B cell (primary cell): ENCODE data around the gene CRIP3. TPM values are rescaled to one million over a fixed set of nuclear protein-coding genes. Genes with fewer than 3 reads are reported as not detected.

Experiments
- ATAC-seq: fragments of 200-7000 bp; cut with Tn5 transposase; one replicate; pipeline ENCODE4 v1.10.0; 2021; ENCODE audit warnings: low read depth, mild to moderate bottlenecking, moderate number of reproducible peaks, moderate library complexity
- CTCF ChIA-PET: fragments of 350-600 bp; sonication (Branson Sonifier 250); formaldehyde crosslinking; loops from one replicate; lab custom pipeline; 2021; ENCODE audit warnings: antibody characterized with exemption, inconsistent platforms; lab: Charles Lee
- POLR2A ChIA-PET: fragments of 350-600 bp; sonication (Branson Sonifier 250); formaldehyde crosslinking; loops from one replicate; lab custom pipeline; 2021; ENCODE audit warnings: antibody characterized with exemption; lab: Charles Lee
- DNase-seq: peaks from one replicate; pipeline ENCODE4 v3.0.0; 2013
- H2AFZ ChIP-seq: 2 replicates; pipeline ENCODE4 v1.6.1; 2012; ENCODE audit warnings: mild to moderate bottlenecking, low read depth, low read length; ENCODE audit not compliant: insufficient read depth, poor library complexity, severe bottlenecking
- H3K27ac ChIP-seq, 2 donors: 1 replicate in 1 of 2; 2 replicates in 1 of 2; pipeline ENCODE4 v1.5.1; 2012 to 2013; ENCODE audit warnings: low read length in 2 of 2, mild to moderate bottlenecking in 2 of 2, moderate library complexity in 1 of 2
- H3K27me3 ChIP-seq, 4 experiments: fragments of 200-600 bp in 1 of 4; sonication (generic) in 1 of 4; replicated peaks in 1 of 4; 1 replicate in 2 of 4; 2 replicates in 2 of 4; pipeline versions ENCODE4 v1.6.1 to v1.7.0; 2013 to 2016; ENCODE audit warnings: low read length in 3 of 4, mild to moderate bottlenecking in 2 of 4, mixed read lengths in 1 of 4, moderate library complexity in 1 of 4; ENCODE audit not compliant: insufficient read depth in 4 of 4, control insufficient read depth in 3 of 4; ENCODE audit errors: control extremely low read depth in 1 of 4
- H3K36me3 ChIP-seq, 2 experiments: replicated peaks in 1 of 2; 1 replicate in 1 of 2; 2 replicates in 1 of 2; pipeline versions ENCODE4 v1.6.1 to v1.7.1; 2013; ENCODE audit warnings: low read length in 1 of 2; ENCODE audit not compliant: insufficient read depth in 2 of 2, control insufficient read depth in 1 of 2; ENCODE audit errors: control extremely low read depth in 1 of 2, extremely low read depth in 1 of 2
- H3K4me1 ChIP-seq, 2 donors: fragments of 200-600 bp in 1 of 2; sonication (generic) in 1 of 2; 1 replicate in 1 of 2; 2 replicates in 1 of 2; pipeline versions ENCODE4 v1.5.1 to v1.6.1; 2013 to 2017; ENCODE audit warnings: low read length in 2 of 2; ENCODE audit not compliant: control insufficient read depth in 2 of 2, insufficient read depth in 2 of 2
- H3K4me2 ChIP-seq: replicated peaks from 2 replicates; pipeline ENCODE3; 2012; ENCODE audit warnings: mild to moderate bottlenecking, low read depth, low read length; ENCODE audit not compliant: poor library complexity, severe bottlenecking
- H3K4me3 ChIP-seq, 5 experiments: fragments of 200-600 bp in 1 of 5; sonication (generic) in 1 of 5; 1 replicate in 3 of 5; 2 replicates in 2 of 5; pipeline versions ENCODE4 v1.5.1 to v1.7.0; 2011 to 2016; ENCODE audit warnings: low read length in 4 of 5, mild to moderate bottlenecking in 4 of 5, low read depth in 2 of 5, control low read depth in 1 of 5, moderate library complexity in 1 of 5; ENCODE audit not compliant: insufficient read depth in 1 of 5; ENCODE audit errors: control extremely low read depth in 1 of 5, extremely low read depth in 1 of 5
- H3K79me2 ChIP-seq: fragments of 200-600 bp; sonication (generic); one replicate; pipeline ENCODE4 v1.6.0; 2016; ENCODE audit warnings: low read length; ENCODE audit not compliant: control insufficient read depth, insufficient read depth
- H3K9ac ChIP-seq: fragments of 200-600 bp; sonication (generic); 2 replicates; pipeline ENCODE4 v1.6.1; 2017; ENCODE audit warnings: mild to moderate bottlenecking, low read length, moderate library complexity
- H3K9me3 ChIP-seq, 3 donors: one replicate each; pipeline versions ENCODE4 v1.6.1 to v1.7.1; 2013; ENCODE audit warnings: low read length in 2 of 3; ENCODE audit not compliant: control insufficient read depth in 2 of 3, insufficient read depth in 1 of 3; ENCODE audit errors: control extremely low read depth in 1 of 3
- H4K20me1 ChIP-seq: 2 replicates; pipeline ENCODE4 v1.6.0; 2012; ENCODE audit warnings: mild to moderate bottlenecking, low read length; ENCODE audit not compliant: insufficient read depth, control insufficient read depth, poor library complexity, severe bottlenecking
- H3K27ac Mint-ChIP-seq: one replicate; pipeline ENCODE4 v1.8.0; 2021; ENCODE audit warnings: mixed read lengths
- H3K27me3 Mint-ChIP-seq: one replicate; pipeline ENCODE4 v1.8.0; 2021; ENCODE audit warnings: mixed read lengths
- H3K4me1 Mint-ChIP-seq: one replicate; pipeline ENCODE4 v1.8.0; 2021; ENCODE audit warnings: mixed read lengths
- H3K4me3 Mint-ChIP-seq: one replicate; pipeline ENCODE4 v1.8.0; 2021; ENCODE audit warnings: mixed read lengths
- H3K9me3 Mint-ChIP-seq: one replicate; pipeline ENCODE4 v1.8.0; 2022; ENCODE audit warnings: mixed read lengths; ENCODE audit not compliant: insufficient read depth
- CTCF ChIP-seq: fragments of 200-600 bp; IDR thresholded peaks from one replicate; pipeline ENCODE4 v1.8.0; 2022; ENCODE audit warnings: antibody characterized with exemption, mild to moderate bottlenecking
- EZH2 ChIP-seq: IDR thresholded peaks from 2 replicates; pipeline ENCODE4 v1.6.1; 2012; ENCODE audit warnings: borderline replicate concordance, low read depth, mild to moderate bottlenecking, moderate library complexity, low read length; ENCODE audit not compliant: insufficient read depth, poor library complexity, severe bottlenecking
- WGBS: methylation state at CpG from one replicate; pipeline ENCODE4 v1.1.5; 2013; ENCODE audit warnings: missing lambda C conversion rate; ENCODE audit not compliant: insufficient coverage; 5-methylcytosine and 5-hydroxymethylcytosine counted together
- intact Hi-C: fragments of 100-400 bp; cut with micrococcal nuclease; formaldehyde crosslinking; loops from one replicate; pipeline ENCODE4 v1.10.0; 2022
- polyA plus RNA-seq: library from polyadenylated mRNA; depleted of rRNA; stranded (reverse); fragments of >200 nt; gene quantifications from 2 replicates; pipeline ENCODE4 v1.2.3, GENCODE V29; 2012
- total RNA-seq, 2 donors: library from RNA; stranded (reverse); fragments of 120-200 nt in 1 of 2; gene quantifications; 1 replicate in 1 of 2; 2 replicates in 1 of 2; pipeline versions ENCODE4 v1.2.3 to v1.2.4, GENCODE V29; 2013 to 2022

Gene CRIP3
- total and polyA plus RNA-seq, 2 donors (not counting 1 experiment from before 2014, with no cell fraction given): 25.8 to 64.6 TPM

GRCh38 chr6:43307451-43308100 is 1.1 kb downstream of the CRIP3 start:
- intact Hi-C loops: loop anchor here (1.0 to 2.0 kb wide), 3 partner anchors 27 to 91 kb away; no protein-coding TSS in a partner anchor
- H3K4me1 Mint-ChIP-seq: peaks cover 36% of the 10 kb centered on the region
- H3K9ac ChIP-seq: peak overlapping the region; percentile 64

More at GRCh38 chr6:43307451-43308100, 1.1 kb downstream of the CRIP3 start:
- H3K27ac ChIP-seq: no peak overlapping the region
- no peak overlapping the region for H2AFZ ChIP-seq
- Mint-ChIP-seq H3K4me3 (peak overlapping the region; percentile 50), H3K27me3 (no peaks in the 10 kb centered on the region), H3K9me3 (no peaks in the 10 kb centered on the region), H3K27ac (peak overlapping the region; percentile 6)
- no peak overlapping the region for H3K4me3 ChIP-seq
- H3K27me3 ChIP-seq: no peaks in the 10 kb centered on the region
- DNase-seq: no peak
- ChIA-PET CTCF (interaction anchor here (0.9 to 4.5 kb wide), 25 partner anchors 10 to 89 kb away, joined by 3 to 48 read pairs (median 4); partner anchors contain the start of genes DNPH1, SLC22A7 and ZNF318), POLR2A (interaction anchor here (0.6 to 1.6 kb wide), 4 partner anchors 11 to 1420 kb away, joined by 4 to 5 read pairs (median 4); partner anchors contain the start of gene ZNF318)
- peaks cover 0 to 2% of the 10 kb centered on the region in 2 experiments for H3K36me3 ChIP-seq
- peak overlapping the region; percentile 88 for H3K4me2 ChIP-seq
- WGBS: 100% methylated on average over 3 of the region's 5 CpGs
- peaks cover 9% of the 10 kb centered on the region for H3K79me2 ChIP-seq
- no peak for TF ChIP-seq CTCF
- no peak for TF ChIP-seq EZH2
- H4K20me1 ChIP-seq: peaks cover 8% of the 10 kb centered on the region
- ATAC-seq: no peak
- H3K4me1 ChIP-seq: peaks cover 32 to 35% of the 10 kb centered on the region in 2 donors
- H3K9me3 ChIP-seq: peaks cover 0 to 5% (median 0%) of the 10 kb centered on the region in 3 donors
